ENCODE results near the gene URB1.

Gene URB1

DNA sequence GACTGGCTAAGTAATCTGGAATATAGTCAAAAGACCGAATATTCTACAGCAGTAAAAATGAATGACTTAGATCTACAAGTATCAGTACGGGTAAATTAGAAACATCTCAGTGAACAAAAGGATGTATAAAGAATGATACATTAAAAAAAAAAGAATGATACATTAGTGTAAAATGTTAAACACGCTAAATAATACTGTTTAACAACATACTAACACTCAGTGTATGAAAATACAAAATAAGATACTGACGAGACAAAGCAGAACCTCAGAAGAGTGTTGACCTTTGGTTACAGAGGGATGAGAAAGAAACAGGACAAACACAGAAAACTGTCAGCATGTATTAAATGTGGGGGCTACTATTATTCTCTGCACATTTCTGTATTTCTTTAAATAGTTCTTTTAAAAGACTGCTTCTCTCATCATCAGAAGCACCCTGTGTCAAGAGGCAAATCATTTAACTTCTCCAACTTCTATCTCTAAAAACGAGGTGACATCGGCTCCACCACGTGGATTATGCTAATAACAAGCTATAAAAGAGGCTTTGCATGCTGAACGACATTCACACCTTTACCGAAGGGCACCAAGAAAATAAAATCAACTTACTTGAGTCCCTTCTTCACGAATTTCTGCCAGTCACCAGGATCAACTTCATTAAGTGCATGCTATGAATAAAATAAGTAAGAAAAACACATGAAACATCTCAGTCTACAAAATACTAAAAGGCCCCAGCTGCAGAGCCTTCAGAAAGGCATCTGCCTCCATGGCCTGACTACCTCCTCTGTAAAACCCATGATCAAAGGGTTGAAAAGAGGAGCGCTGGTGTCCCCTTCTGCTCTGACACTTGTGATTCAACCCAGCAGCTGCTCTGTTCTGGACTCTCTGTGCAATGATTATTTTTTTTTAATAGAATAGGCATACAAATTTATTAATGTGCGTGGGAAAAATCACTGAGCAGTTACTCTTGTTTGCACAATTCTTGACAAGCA, 51.7 kb downstream of the URB1 start:
- DNase-seq (ENCODE audit: low read depth in 3 of 3) = no peak

DNA sequence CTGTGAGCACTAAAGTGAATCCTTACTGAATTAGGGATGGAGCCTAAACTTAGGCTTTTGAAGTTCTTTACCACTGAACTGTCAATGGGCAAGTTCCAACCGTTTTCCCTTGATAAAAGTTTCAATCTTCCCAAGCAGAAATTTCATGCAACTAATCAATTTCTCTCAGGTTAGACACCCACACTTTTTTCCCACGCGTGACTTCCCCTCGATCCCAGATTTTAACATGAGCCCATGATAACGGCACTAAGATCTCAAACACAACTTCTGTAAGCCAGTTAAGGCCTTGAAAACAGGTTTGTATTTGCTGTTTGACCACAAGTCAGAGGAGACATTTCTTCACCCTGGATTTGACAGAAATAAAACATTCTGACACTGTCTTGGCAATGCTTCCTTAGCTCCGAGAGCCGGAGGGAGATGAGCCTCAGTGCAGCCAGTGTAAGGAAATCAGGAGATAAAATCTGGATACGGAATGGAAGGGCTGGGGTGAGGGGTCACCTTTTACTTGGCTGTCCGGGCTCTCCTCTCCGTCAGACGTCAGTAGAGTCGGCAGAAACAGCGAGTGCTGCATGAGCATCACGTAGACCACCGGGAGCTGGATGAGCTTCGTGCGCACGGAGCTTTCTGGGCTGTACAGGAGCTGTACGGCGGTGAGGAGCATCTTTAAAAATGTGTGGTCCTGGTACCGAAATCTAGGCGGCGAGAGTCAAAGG, 54.4 kb downstream of the URB1 start:
- DNase-seq (ENCODE audit: low read depth in 3 of 3) = no peak

DNA sequence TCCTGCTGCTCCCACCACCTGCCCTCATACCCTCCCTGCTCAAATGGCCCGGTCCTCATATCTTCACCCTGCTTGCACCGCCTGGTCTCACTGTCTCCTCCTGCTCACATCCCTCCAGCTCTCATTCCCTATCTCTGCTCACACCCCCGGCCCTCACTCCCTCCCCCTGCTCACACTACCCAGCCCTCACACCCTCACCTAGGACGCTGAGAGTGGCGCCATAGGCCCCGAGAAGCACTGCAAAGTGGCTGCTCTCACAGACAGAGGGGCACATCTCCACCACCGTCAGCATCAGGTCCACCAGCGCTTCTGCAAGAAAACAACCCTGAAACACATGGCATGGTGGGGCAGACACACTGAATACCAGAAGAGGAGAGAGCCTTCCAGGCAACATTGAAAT, 55.6 kb downstream of the URB1 start:
- DNase-seq (ENCODE audit: low read depth in 3 of 3) = no peak

GRCh38 chr21:32336711-32337110, 56.1 kb downstream of the URB1 start:
- no peak for DNase-seq (ENCODE audit: low read depth in 3 of 3)

DNA sequence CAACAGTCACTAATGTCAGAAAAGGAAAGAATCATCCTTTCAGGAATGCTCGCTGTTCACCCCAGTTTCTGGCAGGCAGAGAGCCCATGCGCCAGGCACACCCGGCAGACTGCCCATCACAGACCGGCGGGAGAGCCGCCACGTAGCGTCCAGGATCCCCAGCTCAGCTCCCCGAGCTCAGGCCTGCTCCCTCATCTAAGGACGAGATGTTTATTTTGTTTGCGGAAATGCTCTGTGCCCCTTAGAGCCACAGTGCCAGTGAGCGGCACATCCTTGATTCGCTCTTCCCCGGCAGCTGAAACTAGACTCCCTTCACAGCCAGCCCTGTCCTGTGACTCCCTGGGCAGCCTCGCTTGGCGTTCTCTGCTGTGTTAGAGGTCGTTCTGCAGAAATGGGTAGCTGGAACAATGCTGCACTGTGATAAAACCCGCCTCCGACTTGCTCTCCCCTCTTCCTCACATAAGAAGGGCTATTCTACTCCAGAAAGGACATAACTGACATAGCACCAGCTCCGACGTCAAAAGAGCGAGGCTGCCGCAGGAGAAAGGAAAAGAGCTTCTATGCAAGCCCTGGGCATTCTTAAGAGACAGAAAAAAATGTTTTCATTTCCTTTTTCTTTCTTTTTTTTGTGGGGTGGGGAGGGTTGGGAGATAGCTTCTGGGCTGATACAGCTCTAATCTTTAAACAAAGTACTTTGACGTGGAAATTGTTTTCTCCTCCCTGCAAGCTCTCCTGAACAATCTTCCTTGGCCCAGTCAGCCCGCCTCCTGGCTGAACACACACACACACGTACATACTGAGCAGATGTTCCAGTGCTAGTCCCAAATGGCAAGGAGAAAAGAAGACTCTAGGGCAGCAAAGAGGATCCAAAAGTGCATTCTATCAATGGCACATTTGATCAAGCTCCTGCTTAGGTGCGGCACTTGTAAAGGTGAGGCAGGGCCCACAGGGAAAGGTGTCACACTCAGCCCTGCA, 56.9 kb downstream of the URB1 start:
- DNase-seq (ENCODE audit: low read depth in 3 of 3) = no peak

GRCh38 chr21:32334980-32335531, 57.8 kb downstream of the URB1 start:
- no peak for DNase-seq (ENCODE audit: low read depth in 3 of 3)

- no peak for DNase-seq (ENCODE audit: low read depth in 3 of 3)
These were observed 58.7 kb downstream of the URB1 start for GRCh38 chr21:32333953-32334673.

DNA sequence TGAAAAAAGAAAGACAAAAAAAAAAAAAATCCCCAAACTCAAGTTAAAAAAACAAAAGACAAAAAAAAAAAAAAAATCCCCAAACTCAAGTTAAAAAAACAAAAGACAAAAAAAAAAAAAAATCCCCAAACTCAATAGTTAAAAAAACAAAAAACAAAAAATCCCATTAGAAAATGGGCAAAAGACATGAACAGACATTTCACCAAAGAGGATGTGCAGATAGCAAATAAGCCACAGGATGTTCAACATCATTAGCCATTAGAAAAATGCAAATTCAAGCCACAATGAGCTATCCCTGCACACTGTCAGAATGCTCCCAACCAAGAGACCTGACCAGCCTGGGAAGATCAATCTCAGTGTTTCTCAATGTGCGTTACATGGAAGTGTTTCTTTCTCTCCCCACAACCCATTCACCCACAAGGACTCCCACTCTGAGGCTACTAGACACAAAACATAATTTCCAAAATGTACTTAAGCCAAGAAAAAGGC, 60.3 kb downstream of the URB1 start:
- DNase-seq (ENCODE audit: low read depth in 3 of 3) = no peak

- DNase-seq (ENCODE audit: low read depth in 3 of 3) = no peak
These were observed 61.1 kb downstream of the URB1 start for GRCh38 chr21:32331444-32332305.

DNA sequence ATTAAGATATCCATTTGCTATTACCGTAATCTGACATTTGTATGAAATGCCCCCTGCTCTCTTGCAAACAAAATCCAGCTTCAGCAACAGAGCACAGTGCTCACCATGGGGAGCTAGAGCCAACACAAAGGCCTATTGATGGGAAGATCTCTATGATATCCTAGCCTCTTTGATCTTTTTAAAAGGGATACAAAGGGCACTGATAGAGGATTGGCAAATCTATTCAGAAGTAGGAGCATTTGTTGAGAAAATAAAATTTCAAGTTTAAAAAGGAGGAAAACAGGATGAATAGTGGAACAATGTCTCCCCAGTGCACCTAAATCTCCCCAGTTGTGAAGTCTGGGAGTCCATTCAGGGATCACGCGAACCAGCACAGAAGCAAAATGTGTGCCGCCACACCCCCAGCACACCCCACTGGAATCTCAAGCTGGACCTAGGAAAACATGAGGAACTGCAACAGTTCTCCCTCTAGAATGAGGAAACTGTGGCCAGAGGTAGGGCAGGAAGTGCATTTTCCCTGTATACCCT, 62.0 kb downstream of the URB1 start:
- no peak for DNase-seq (ENCODE audit: low read depth in 3 of 3)

DNA sequence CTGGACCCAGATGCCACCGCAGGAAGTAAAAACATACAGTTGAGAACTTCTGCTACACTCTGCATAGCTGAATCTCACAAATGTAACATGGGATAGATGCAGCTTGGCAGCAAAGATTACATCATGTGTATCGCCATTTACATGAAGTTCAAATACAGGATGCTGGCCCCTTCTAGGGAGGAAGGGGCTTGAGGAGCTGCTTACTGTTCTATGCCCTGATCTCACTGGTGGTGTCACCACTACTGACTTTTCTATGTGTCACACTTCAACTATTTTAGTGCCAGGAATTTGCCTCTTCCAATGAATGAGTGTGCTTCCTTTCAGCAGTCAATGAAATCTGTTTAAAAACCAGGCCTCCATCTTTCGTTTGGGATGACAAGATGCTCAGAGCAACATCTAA, 63.0 kb downstream of the URB1 start:
- DNase-seq (ENCODE audit: low read depth in 3 of 3) = no peak

GRCh38 chr21:32329331-32329730, 63.5 kb downstream of the URB1 start:
- DNase-seq (ENCODE audit: low read depth in 3 of 3) = no peak

- DNase-seq (ENCODE audit: low read depth in 3 of 3) = no peak
These were observed 64.2 kb downstream of the URB1 start for GRCh38 chr21:32328595-32328994.

DNA sequence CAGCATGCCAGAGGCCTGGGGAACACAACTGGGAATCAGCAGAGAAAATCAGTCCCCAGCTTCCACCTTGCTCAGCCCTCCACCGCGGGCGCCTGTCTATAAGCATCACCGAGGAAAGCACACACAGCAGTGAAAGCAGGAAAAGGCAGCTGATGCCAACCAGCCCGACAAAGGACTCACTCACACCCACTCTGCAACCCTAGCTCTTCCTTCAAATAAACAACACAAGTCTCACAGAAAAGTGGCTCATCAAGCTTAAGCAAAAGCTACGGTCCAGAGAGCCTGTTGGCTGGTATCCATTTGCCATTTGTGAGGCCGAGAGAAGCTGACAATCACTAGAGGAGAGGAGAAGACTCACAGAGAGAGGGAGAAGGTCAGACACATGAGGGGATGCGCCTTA, 67.1 kb downstream of the URB1 start:
- no peak for DNase-seq (ENCODE audit: low read depth in 3 of 3)

DNA sequence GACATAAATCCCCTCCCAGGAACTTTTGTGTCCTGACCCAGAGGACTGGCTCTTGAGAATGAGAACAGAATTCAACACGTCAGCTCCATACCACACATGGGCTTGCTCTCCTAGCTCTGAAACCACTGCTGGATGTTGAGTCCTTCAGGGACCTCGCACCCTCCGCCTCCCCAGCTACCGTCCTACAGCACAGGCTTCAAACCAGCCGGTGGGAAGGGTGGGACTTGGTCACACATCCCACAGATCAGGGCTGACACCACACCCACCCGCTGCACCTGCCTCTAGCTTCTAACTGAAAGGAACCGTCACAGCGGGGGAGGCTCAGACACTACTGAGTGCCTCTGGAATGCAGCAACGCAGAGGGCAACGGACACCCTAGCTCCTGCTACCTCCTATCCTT, 70.1 kb downstream of the URB1 start:
- no peak for DNase-seq (ENCODE audit: low read depth in 3 of 3)

DNA sequence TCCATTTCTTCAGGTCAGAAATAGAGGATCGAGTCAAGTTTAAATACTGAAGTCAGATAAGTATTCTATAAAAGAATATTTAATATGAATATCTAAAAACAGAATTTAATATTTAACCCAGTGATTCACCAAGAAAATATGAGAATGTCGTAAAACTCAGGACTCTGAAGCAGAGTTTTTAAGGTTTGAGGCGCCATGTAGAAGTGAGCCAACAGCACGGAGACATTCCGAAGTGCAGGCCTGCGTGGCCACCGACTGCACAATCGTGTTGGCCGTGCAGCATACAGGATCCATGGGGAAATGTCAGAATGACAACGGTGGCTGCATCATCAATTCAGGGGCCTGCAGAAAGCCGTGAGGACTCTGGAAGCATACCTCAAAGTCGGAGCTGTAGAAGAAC, 70.7 kb downstream of the URB1 start:
- DNase-seq (ENCODE audit: low read depth in 3 of 3) = no peak

GRCh38 chr21:32321480-32321879, 71.3 kb downstream of the URB1 start:
- DNase-seq (ENCODE audit: low read depth in 3 of 3) = no peak

- DNase-seq (ENCODE audit: low read depth in 3 of 3) = no peak
These were observed 72.1 kb downstream of the URB1 start for GRCh38 chr21:32320726-32321125.

GRCh38 chr21:32320059-32320458, 72.8 kb downstream of the URB1 start:
- no peak for DNase-seq (ENCODE audit: low read depth in 3 of 3)
